ENCODE measurements around the gene MAP7D1. TPM values are rescaled to one million over a fixed set of nuclear protein-coding genes. Genes with fewer than 3 reads are reported as not detected.

The MAP7D1 gene
- total and polyA plus RNA-seq, 2 of the 13 experiments (the other 11 are each of a cell fraction or from before 2014, with no cell fraction given): 5.6 to 7.2 TPM

GRCh38 chr1:36160949-36161485, 5.1 kb downstream of the MAP7D1 start (continued):
- TF ChIP-seq ZNF687 (CRISPR knock-in tag; IDR thresholded peaks at IDR 0.05): peak; percentile 45
- TF ChIP-seq YY1 (IDR thresholded peaks at IDR 0.05; ENCODE audit: insufficient read depth, insufficient replicate concordance, low read depth, low read length): peak; percentile 58
- no peak for TF ChIP-seq NFKB2 (CRISPR knock-in tag; IDR thresholded peaks at IDR 0.05; ENCODE audit: borderline replicate concordance)
- peak; percentile 49; the same call in 1 of the 2 replicates for TF ChIP-seq GABPB1 (CRISPR knock-in tag; IDR thresholded peaks at IDR 0.05)
- no peak for TF ChIP-seq ZNF256 (CRISPR knock-in tag; conservative IDR thresholded peaks at IDR 0.05)
- TF ChIP-seq ZNF460 (CRISPR knock-in tag; IDR thresholded peaks at IDR 0.05; ENCODE audit: borderline replicate concordance): no peak
- TF ChIP-seq HNF4A (CRISPR knock-in tag; IDR thresholded peaks at IDR 0.05): no peak
- no peak for TF ChIP-seq JUN (CRISPR knock-in tag; IDR thresholded peaks at IDR 0.05)
